ENCODE results near the gene DNAJB13. TPM values are rescaled to one million over a fixed set of nuclear protein-coding genes. Genes with fewer than 3 reads are reported as not detected.

The DNAJB13 gene
- total and polyA plus RNA-seq, 2 of the 4 experiments (the other 2 are of a cell fraction): 0.18 to 0.48 TPM

DNA sequence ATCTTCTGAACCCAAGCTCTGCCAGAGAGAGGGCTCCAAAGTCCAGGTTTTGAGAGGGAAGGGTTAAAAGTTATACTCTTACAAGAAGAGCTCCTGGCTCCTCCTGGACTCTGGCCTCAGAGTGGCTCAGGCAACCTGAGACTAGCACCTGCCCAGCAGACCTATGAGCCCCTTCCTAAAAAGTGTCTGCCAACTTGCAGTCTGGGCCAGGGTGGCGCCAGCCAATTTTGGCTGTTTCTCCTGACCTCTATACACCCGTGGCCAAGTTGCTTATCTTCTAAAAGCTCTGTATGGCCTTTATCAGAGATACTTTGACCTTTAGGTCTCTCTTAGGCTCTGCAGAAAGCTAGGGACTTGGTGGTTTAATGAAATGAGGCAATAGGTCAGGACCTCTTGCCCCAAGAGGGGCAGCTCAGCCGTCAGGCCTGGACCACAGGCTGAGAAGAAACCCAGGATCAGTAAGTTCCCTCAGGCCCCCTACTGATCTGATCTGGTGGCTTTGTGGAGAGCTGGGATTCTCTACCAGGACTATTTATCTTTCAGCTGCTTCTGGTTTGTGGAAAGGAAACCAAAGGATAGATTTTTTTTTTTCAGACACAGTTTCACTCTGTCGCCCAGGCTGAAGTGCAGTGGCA lies 68.4 kb downstream of the DNAJB13 start:
- DNase-seq (no peak), ATAC-seq (ENCODE audit: low read depth) (no peak)
- H3K9ac ChIP-seq (ENCODE audit: low read depth, low read length): no peak overlapping the region
- WGBS, 2 experiments (ENCODE audit: extremely low coverage in 2 of 2, insufficient read length in 1 of 2): 71% methylated on average over 1 of the region's 4 CpGs; no CpG with 5 or more reads in 1 of the 2 experiments
- no TSS peak for BruUV-seq (replicated peaks)
- H4K20me1 ChIP-seq (ENCODE audit: insufficient read depth, low read length): peaks cover 3% of the 10 kb centered on the region; the same call in 1 of the 2 replicates
- TF ChIP-seq CEBPB (IDR thresholded peaks at IDR 0.05; ENCODE audit: low read depth, low read length) (no peak), RFX5 (IDR thresholded peaks at IDR 0.05; ENCODE audit: low read depth, low read length) (no peak), SMC3 (IDR thresholded peaks at IDR 0.05; ENCODE audit: low read depth, low read length) (no peak), RAD21 (IDR thresholded peaks at IDR 0.05; ENCODE audit: low read length) (no peak), POLR2A (IDR thresholded peaks at IDR 0.05; ENCODE audit: low read depth, low read length) (no peak), MAZ (IDR thresholded peaks at IDR 0.05; ENCODE audit: borderline replicate concordance, low read depth, low read length) (no peak), RCOR1 (IDR thresholded peaks at IDR 0.05; ENCODE audit: insufficient replicate concordance, low read length) (no peak), NFE2L2 (IDR thresholded peaks at IDR 0.05; ENCODE audit: low read depth, low read length) (no peak), FOS (IDR thresholded peaks at IDR 0.05; ENCODE audit: low read depth, low read length) (no peak), MXI1 (IDR thresholded peaks at IDR 0.05; ENCODE audit: borderline replicate concordance, low read depth, low read length) (no peak), CHD1 (IDR thresholded peaks at IDR 0.05; ENCODE audit: low read depth, low read length) (no peak), MAFK (IDR thresholded peaks at IDR 0.05; ENCODE audit: low read depth, low read length) (no peak), BHLHE40 (IDR thresholded peaks at IDR 0.05; ENCODE audit: low read depth, low read length) (no peak)
- TF ChIP-seq, protein P1, sequence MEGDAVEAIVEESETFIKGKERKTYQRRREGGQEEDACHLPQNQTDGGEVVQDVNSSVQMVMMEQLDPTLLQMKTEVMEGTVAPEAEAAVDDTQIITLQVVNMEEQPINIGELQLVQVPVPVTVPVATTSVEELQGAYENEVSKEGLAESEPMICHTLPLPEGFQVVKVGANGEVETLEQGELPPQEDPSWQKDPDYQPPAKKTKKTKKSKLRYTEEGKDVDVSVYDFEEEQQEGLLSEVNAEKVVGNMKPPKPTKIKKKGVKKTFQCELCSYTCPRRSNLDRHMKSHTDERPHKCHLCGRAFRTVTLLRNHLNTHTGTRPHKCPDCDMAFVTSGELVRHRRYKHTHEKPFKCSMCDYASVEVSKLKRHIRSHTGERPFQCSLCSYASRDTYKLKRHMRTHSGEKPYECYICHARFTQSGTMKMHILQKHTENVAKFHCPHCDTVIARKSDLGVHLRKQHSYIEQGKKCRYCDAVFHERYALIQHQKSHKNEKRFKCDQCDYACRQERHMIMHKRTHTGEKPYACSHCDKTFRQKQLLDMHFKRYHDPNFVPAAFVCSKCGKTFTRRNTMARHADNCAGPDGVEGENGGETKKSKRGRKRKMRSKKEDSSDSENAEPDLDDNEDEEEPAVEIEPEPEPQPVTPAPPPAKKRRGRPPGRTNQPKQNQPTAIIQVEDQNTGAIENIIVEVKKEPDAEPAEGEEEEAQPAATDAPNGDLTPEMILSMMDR (conservative IDR thresholded peaks at IDR 0.05; ENCODE audit: low read depth, low read length): no peak
- TF ChIP-seq, protein P2, sequence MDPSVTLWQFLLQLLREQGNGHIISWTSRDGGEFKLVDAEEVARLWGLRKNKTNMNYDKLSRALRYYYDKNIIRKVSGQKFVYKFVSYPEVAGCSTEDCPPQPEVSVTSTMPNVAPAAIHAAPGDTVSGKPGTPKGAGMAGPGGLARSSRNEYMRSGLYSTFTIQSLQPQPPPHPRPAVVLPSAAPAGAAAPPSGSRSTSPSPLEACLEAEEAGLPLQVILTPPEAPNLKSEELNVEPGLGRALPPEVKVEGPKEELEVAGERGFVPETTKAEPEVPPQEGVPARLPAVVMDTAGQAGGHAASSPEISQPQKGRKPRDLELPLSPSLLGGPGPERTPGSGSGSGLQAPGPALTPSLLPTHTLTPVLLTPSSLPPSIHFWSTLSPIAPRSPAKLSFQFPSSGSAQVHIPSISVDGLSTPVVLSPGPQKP (IDR thresholded peaks at IDR 0.05; ENCODE audit: borderline replicate concordance, low read depth, low read length): no peak
- H4K8ac ChIP-seq (ENCODE audit: low read depth in 2 of 2, low read length in 2 of 2): peak overlapping the region in 1 of 2 experiments; percentile 93; a peak in 1 of 4 replicates
- no peak overlapping the region for H2BK15ac ChIP-seq (ENCODE audit: low read depth, low read length)
- peaks cover 17% of the 10 kb centered on the region for H3K4me1 ChIP-seq (ENCODE audit: control insufficient read depth, insufficient read depth, low read length)
- H3K4me3 ChIP-seq (ENCODE audit: insufficient read depth, low read depth, low read length): no peak overlapping the region
- in situ Hi-C loops (cut with MboI; ENCODE audit: low sequenced_read_pairs): no loop called here
- H2BK120ac ChIP-seq (ENCODE audit: low read depth, low read length): no peak overlapping the region
- peaks cover 0 to 12% of the 10 kb centered on the region in 2 experiments; a peak in 2 of 4 replicates for H3K79me1 ChIP-seq (ENCODE audit: low read depth in 1 of 2, low read length in 2 of 2)
- H2AFZ ChIP-seq (replicated peaks; ENCODE audit: low read length, poor library complexity): no peak overlapping the region
- H2AK5ac ChIP-seq (ENCODE audit: low read depth, low read length): peak overlapping the region; percentile 82
- H2AK9ac ChIP-seq (replicated peaks; ENCODE audit: low read depth, low read length, poor library complexity): no peak overlapping the region
- dilution Hi-C loops (cut with HindIII; ENCODE audit: low sequenced_read_pairs, unreplicated experiment): no loop called here
- no peak overlapping the region for H3K27ac ChIP-seq (ENCODE audit: insufficient read depth, low read length)
- peaks cover 14% of the 10 kb centered on the region for H3K9me1 ChIP-seq (ENCODE audit: insufficient read depth, low read length)
- no peaks in the 10 kb centered on the region for H3K27me3 ChIP-seq (ENCODE audit: control insufficient read depth, insufficient read depth, low read length)
- no peak overlapping the region for H3K18ac ChIP-seq (ENCODE audit: low read depth, low read length)
- H3K56ac ChIP-seq (ENCODE audit: extremely low read depth, insufficient read depth, low read length): no peak overlapping the region
- 0 out of 2 replicates have a peak overlapping the region, but pooled peaks have one; percentile 13 for H3K23ac ChIP-seq (ENCODE audit: low read depth, low read length)
- peak overlapping the region; percentile 54 for H2BK5ac ChIP-seq (ENCODE audit: low read depth, low read length, poor library complexity, severe bottlenecking)
- CTCF ChIA-PET: no interaction called here
- 0 out of 2 replicates have a peak overlapping the region, but pooled peaks have one; percentile 60 for H3K4ac ChIP-seq (ENCODE audit: low read depth, low read length)
- no peak overlapping the region for H4K91ac ChIP-seq (ENCODE audit: insufficient read depth, low read depth, low read length)
- no peak overlapping the region for H4K5ac ChIP-seq (ENCODE audit: low read depth, low read length)
- H3K9me3 ChIP-seq (ENCODE audit: control insufficient read depth, insufficient read depth, low read length): no peaks in the 10 kb centered on the region
- POLR2A ChIA-PET (ENCODE audit: unreplicated experiment): interaction anchor here (0.6 kb wide), 1 partner anchor 16 kb away, joined by 3 read pairs; no protein-coding TSS in a partner anchor
- intact Hi-C loops (cut with micrococcal nuclease): no loop called here
- no peak overlapping the region for H2BK20ac ChIP-seq (ENCODE audit: low read depth, low read length)
- H3K36me3 ChIP-seq (ENCODE audit: control insufficient read depth, insufficient read depth, low read length): peaks cover 10% of the 10 kb centered on the region; the same call in 1 of the 2 replicates
- H3K4me2 ChIP-seq (ENCODE audit: low read depth, low read length): no peak overlapping the region
- H3K14ac ChIP-seq (replicated peaks; ENCODE audit: low read depth, low read length): 0 out of 2 replicates have a peak overlapping the region, but pooled peaks have one; percentile 36

Data from IMR-90 (cell line).